GM13977 (cell line): ENCODE data around the gene MKLN1.

Source experiments
- DNase-seq: peaks from one replicate; pipeline ENCODE4 v3.0.0; 2012; ENCODE audit warnings: low spot score
- in situ Hi-C: fragments of 300-500 bp; cut with MboI; formaldehyde crosslinking; loops from one replicate; pipeline ENCODE4 v1.12.0; 2022; ENCODE audit warnings: low sequenced_read_pairs, low pct_unique_long_range_greater_than_20kb, mixed read lengths, inconsistent platforms; ENCODE audit not compliant: unreplicated experiment
- TF ChIP-seq, protein P1 (sequence below): IDR thresholded peaks from 2 replicates; pipeline ENCODE4 v1.5.1; 2012; ENCODE audit warnings: mild to moderate bottlenecking, control low read depth; ENCODE audit not compliant: insufficient read depth; ENCODE audit errors: extremely low read depth, missing control alignments

The MKLN1 gene

DNA sequence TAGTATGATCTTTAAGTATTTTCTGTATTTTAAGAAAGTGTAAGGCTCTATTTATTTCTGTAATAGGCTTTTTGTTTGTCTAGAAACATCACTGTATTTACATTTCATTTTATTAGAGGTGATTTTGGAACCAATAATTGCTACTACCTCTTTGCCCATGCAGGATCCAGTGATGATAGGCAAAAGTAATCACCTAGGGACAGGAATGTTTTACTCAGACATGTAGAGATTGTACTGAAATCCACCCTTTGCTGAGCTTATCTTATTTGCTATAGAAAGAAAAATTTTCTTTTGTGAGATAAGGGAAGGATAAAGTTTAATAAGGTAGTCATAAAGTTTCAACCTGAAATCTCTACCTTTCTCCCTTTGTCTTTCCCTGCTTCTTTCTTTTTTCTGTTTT, 73.5 kb downstream of the MKLN1 start:
- DNase-seq, result no peak
- TF ChIP-seq, protein P1, sequence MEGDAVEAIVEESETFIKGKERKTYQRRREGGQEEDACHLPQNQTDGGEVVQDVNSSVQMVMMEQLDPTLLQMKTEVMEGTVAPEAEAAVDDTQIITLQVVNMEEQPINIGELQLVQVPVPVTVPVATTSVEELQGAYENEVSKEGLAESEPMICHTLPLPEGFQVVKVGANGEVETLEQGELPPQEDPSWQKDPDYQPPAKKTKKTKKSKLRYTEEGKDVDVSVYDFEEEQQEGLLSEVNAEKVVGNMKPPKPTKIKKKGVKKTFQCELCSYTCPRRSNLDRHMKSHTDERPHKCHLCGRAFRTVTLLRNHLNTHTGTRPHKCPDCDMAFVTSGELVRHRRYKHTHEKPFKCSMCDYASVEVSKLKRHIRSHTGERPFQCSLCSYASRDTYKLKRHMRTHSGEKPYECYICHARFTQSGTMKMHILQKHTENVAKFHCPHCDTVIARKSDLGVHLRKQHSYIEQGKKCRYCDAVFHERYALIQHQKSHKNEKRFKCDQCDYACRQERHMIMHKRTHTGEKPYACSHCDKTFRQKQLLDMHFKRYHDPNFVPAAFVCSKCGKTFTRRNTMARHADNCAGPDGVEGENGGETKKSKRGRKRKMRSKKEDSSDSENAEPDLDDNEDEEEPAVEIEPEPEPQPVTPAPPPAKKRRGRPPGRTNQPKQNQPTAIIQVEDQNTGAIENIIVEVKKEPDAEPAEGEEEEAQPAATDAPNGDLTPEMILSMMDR, result no peak
- in situ Hi-C loops, result no loop called here

DNA sequence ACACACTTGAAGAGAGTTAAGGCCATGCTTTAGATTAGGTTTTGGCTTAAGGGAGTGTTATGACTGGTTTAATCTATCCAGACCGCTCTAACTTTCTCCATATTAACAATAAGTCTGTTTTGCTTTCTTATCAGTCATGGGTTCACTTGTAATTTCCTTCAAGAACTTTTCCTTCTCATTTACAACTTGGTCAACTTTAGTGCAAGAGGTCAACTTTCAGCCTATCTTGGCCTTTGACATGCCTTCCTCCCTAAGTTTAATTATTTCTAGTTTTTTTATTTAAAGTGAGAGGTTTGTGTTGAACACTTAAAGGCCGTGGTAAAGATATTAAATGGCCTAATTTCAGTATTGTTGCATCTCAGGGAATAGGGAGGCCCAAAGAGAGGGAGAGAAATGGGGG, 75.6 kb downstream of the MKLN1 start:
- TF ChIP-seq, protein P1, result no peak
- in situ Hi-C loops, result no loop called here
- DNase-seq, result no peak

DNA sequence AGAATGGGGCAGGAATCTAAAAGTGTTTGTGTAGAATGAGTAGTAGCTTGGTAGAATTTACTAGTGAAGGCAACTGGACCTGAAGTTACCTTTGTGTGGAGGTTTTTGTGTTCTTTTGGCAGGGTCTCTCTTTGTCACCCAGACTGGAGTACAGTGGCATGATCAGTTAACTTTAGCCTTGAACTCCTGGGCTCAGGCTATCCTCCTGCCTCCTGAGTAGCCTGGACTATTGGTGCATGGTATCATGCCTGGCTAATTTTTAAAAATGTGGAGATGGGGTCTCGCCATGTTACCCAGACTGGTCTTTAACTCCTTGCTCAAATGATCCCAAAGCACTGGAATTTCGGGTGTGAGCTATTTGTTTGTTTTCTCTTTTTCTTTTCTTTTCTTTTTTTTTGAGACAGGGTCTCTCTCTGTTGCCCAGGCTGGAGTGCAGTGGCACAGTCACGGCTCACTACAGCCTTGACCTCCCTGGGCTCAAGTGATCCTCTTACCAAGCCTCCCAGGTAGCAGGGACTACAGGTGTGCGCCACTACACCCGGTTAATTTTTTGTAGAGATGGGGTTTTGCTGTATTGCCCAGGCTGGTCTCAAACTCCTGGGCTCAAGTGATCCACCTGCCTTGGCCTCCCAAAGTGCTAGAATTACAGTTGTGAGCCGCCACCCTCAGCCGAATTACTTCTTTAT, 76.7 kb downstream of the MKLN1 start:
- DNase-seq, result no peak
- TF ChIP-seq, protein P1, result no peak
- in situ Hi-C loops, result no loop called here

- TF ChIP-seq, protein P1, result no peak
- in situ Hi-C loops, result no loop called here
- no peak for DNase-seq
Observed at GRCh38 chr7:131409129-131409766, 81.6 kb downstream of the MKLN1 start.

DNA sequence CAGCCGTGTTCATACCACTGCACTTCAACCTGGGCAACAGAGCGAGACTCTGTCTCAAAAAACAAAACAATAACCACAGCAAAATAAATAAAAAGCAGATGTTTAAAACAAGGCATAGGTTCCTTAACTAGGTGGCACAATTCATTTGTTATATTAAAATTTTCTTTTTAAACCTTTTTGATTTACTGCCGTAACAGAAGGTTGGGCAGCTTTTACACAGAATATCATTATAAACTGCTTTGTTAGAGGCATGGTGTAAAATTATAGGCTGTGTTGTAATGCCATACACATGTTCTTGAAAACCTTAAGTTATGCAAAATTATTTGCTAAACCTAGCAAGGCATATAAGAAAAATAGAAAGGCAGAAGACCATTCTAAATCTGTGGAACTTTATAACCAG, 84.4 kb downstream of the MKLN1 start:
- TF ChIP-seq, protein P1, result no peak
- in situ Hi-C loops, result no loop called here
- no peak for DNase-seq

DNA sequence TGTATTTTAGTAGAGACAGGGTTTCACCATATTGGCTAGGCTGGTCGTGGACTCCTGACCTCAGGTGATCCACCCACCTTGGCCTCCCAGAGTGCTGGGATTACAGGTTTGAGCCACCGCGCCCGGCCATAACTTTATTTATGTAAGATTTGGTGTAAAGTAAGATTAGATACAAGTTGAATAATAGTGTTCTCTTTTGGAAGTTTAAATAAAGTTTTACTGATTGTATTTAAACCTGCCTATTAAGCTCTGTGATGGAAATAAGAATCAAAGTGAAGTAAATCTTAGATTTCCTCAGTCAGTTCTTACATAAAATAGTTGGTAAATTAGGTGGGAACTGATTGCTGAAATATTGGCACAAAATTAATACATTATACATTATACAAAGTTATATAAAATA, 86.0 kb downstream of the MKLN1 start:
- in situ Hi-C loops, result no loop called here
- TF ChIP-seq, protein P1, result no peak
- DNase-seq, result no peak
